NT2/D1 (cell line): ENCODE measurements around the gene KIF13A.
"Not testable (repeated sequence)": the region's sequence is repeated elsewhere in the genome, so short reads cannot be mapped to it uniquely, and the experiment has no call there.

Experiments
- DNase-seq: peaks from one replicate; pipeline ENCODE4 v3.0.0-alpha.2; 2011; ENCODE audit warnings: low read depth, low spot score
- H3K27me3 ChIP-seq: 2 replicates; pipeline ENCODE4 v1.6.0; 2011; ENCODE audit warnings: mild to moderate bottlenecking; ENCODE audit not compliant: insufficient read length, insufficient read depth
- H3K36me3 ChIP-seq: 2 replicates; pipeline ENCODE4 v1.6.1; 2011; ENCODE audit warnings: mild to moderate bottlenecking, low read length, mixed read lengths; ENCODE audit not compliant: insufficient read depth, insufficient read length
- H3K4me1 ChIP-seq: 2 replicates; pipeline ENCODE4 v1.5.1; 2011; ENCODE audit not compliant: insufficient read depth, insufficient read length
- H3K4me3 ChIP-seq: 2 replicates; pipeline ENCODE4 v1.5.1; 2011; ENCODE audit warnings: low read depth; ENCODE audit not compliant: insufficient read length
- H3K9ac ChIP-seq: 2 replicates; pipeline ENCODE4 v1.6.0; 2011; ENCODE audit warnings: low read depth; ENCODE audit not compliant: insufficient read length
- H3K9me3 ChIP-seq: 2 replicates; pipeline ENCODE4 v1.5.1; 2011; ENCODE audit warnings: mild to moderate bottlenecking, low read length; ENCODE audit not compliant: insufficient read depth
- SUZ12 ChIP-seq: IDR thresholded peaks from 2 replicates; pipeline ENCODE4 v1.6.1; 2011; ENCODE audit not compliant: insufficient read length, insufficient read depth; ENCODE audit errors: extremely low read depth
- YY1 ChIP-seq: IDR thresholded peaks from 2 replicates; pipeline ENCODE4 v1.6.1; 2011; ENCODE audit not compliant: insufficient read length, insufficient read depth
- ZNF274 ChIP-seq: IDR thresholded peaks from 2 replicates; pipeline ENCODE4 v1.6.1; 2011; ENCODE audit warnings: mild to moderate bottlenecking, low read depth, low read length

Gene KIF13A

DNA sequence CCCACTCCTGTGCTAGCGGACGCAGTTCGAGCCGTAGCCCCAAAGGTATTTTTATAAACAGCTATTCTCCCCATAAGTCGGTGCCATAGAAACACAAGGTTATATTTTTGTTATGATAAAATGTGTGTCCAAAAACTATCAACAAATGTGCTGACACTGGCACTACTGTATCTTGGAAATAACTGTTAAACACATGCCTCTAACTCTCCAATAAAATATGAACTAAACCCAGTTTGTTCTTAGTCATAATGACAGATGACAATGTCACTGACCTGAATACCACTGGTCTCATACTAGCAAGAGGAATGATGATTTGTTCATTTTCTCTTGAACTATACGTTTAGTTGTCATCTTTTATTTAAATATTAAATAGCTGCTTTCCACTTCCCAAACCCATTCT is 229.3 kb downstream of the KIF13A start:
- Histone ChIP-seq H3K36me3 (peaks cover 6% of the 10 kb centered on the region), H3K27me3 (no peaks in the 10 kb centered on the region), H3K4me1 (peaks cover 2% of the 10 kb centered on the region), H3K9me3 (no peaks in the 10 kb centered on the region), H3K9ac (no peak overlapping the region), H3K4me3 (no peak overlapping the region)
- TF ChIP-seq SUZ12 (no peak), YY1 (no peak), ZNF274 (no peak)
- DNase-seq: no peak

GRCh38 chr6:17754254-17754653 is 233.2 kb downstream of the KIF13A start:
- no peaks in the 10 kb centered on the region for H3K4me1 ChIP-seq
- no peaks in the 10 kb centered on the region for H3K9me3 ChIP-seq
- H3K27me3 ChIP-seq: no peaks in the 10 kb centered on the region
- DNase-seq: no peak
- H3K4me3 ChIP-seq: no peak overlapping the region
- H3K36me3 ChIP-seq: no peaks in the 10 kb centered on the region
- TF ChIP-seq ZNF274 (no peak), SUZ12 (no peak), YY1 (no peak)
- H3K9ac ChIP-seq: no peak overlapping the region

DNA sequence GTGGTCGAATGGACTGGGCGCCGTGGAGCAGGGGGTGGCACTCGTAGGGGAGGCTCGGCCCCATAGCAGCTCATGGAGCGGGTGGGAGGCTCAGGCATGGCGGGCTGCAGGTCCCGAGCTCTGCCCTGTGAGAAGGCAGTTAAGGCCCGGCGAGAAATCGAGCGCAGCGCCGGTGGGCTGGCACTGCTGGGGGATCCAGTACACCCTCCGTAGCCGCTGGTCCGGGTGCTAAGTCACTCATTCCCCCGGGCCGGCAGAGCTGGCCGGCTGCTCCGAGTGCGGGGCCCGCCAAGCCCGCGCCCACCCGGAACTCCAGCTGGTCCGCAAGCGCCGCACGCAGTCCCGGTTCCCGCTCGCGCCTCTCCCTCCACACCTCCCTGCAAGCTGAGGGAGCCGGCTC is 242.1 kb downstream of the KIF13A start:
- H3K27me3 ChIP-seq, H3K9ac ChIP-seq, DNase-seq, H3K36me3 ChIP-seq, H3K4me1 ChIP-seq, H3K4me3 ChIP-seq, H3K9me3 ChIP-seq: not testable (repeated sequence)

GRCh38 chr6:17744757-17745308 is 242.6 kb downstream of the KIF13A start:
- not testable (repeated sequence) for H3K9ac ChIP-seq, H3K4me1 ChIP-seq, H3K36me3 ChIP-seq, H3K4me3 ChIP-seq, DNase-seq, H3K27me3 ChIP-seq, H3K9me3 ChIP-seq

DNA sequence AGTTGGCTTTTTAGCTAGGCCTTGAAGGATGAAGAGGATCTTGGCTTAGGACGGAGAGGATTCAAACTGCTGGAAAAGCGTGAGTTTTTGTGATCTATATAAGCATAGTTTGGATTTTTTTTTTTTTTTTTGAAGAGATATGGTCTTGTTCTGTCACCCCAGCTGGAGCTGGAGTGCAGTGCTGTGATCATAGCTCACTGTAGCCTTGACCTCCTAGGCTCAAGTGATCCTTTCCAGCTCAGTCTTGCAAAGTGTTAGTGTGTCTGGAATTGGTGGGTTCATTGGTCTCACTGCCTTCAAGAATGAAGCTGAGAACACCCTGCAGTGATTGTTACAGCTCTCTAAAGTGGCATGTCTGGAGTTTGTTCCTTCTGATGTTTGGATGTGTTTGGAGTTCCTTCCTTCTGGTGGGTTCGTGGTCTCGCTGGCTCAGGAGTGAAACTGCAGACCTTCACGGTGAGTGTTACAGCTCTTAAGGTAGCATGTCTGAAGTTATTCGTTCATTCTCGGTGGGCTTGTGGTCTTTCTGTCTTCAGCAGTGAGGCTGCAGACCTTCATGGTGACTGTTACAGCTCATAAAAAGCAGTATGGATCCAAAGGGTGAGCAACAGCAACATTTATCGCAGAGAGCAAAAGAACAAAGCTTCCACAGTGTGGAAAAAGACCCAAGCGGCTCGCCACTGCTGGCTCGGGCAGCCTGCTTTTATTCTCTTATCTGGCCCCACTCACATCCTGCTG is 243.2 kb downstream of the KIF13A start:
- no peak for DNase-seq
- H3K4me1 ChIP-seq: no peaks in the 10 kb centered on the region
- H3K27me3 ChIP-seq: no peaks in the 10 kb centered on the region
- H3K4me3 ChIP-seq: no peak overlapping the region
- TF ChIP-seq YY1 (no peak), SUZ12 (no peak), ZNF274 (no peak)
- H3K9ac ChIP-seq: no peak overlapping the region
- H3K9me3 ChIP-seq: no peaks in the 10 kb centered on the region
- H3K36me3 ChIP-seq: no peaks in the 10 kb centered on the region

DNA sequence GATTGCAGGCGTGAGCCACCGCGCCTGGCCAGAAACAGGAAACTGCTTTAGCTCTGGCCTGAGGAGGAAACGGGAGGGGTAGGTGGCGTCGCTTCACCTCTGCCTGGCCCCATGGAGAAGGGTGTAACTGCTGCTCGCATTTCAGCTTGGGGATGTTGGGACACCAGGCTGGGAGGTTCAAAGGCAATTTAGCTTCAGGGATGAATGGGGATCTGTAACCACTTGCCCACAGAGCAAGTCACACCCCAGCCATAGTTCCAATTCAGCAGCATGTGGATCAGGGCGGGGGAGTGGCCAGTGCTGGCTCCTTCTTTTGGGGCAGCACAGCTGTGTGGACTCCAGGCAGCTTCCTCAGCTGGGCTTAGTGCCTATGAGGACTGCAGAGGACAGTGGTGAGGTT is 245.9 kb downstream of the KIF13A start:
- Histone ChIP-seq H3K4me3 (no peak overlapping the region), H3K9ac (peak overlapping the region; percentile 17), H3K27me3 (no peaks in the 10 kb centered on the region), H3K9me3 (peaks cover 21% of the 10 kb centered on the region), H3K4me1 (no peaks in the 10 kb centered on the region), H3K36me3 (no peaks in the 10 kb centered on the region)
- TF ChIP-seq ZNF274: no peak
- TF ChIP-seq SUZ12: no peak
- no peak for TF ChIP-seq YY1
- no peak for DNase-seq

- no peak overlapping the region for H3K9ac ChIP-seq
- H3K27me3 ChIP-seq: no peaks in the 10 kb centered on the region
- no peaks in the 10 kb centered on the region for H3K4me1 ChIP-seq
- no peak overlapping the region for H3K4me3 ChIP-seq
- TF ChIP-seq SUZ12: no peak
- no peak for TF ChIP-seq ZNF274
- no peak for TF ChIP-seq YY1
- no peaks in the 10 kb centered on the region for H3K36me3 ChIP-seq
- no peak for DNase-seq
- peaks cover 24% of the 10 kb centered on the region for H3K9me3 ChIP-seq
Measured at GRCh38 chr6:17740559-17741220, 246.7 kb downstream of the KIF13A start.
